ENCODE results near the gene ARRDC1. TPM values are rescaled to one million over a fixed set of nuclear protein-coding genes. Genes with fewer than 3 reads are reported as not detected.
"Not testable (repeated sequence)": the region's sequence is repeated elsewhere in the genome, so short reads cannot be mapped to it uniquely, and the experiment has no call there.

ARRDC1 gene
- total RNA-seq, 1 donor from 2014 or later: 27.3 TPM

DNA sequence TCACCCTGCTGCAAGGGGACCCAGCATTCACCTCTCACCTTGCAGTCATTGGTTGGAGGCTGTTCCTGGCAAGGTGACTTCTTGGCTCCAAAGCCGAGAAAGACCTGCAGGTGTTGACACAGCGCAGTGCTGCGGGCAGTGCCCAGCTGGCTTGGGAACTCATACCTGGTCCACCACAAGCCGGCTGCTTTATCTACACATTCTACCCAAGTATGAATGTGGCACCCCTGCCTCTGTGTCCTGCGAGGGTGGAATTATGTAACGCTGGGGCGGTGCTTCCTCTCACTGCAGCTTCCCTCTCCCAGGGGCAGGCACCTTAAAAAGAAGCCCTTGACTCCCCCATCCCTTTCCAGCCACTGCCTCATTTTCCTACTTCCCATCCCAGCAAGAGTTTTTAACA lies 12.7 kb upstream of the ARRDC1 start:
- no peak overlapping the region for H3K27ac Mint-ChIP-seq (ENCODE audit: unreplicated experiment)
- DNase-seq (ENCODE audit: low spot score): no peak
- no peak overlapping the region for H3K4me3 Mint-ChIP-seq (ENCODE audit: unreplicated experiment)
- H3K4me1 Mint-ChIP-seq (ENCODE audit: low read depth): peaks cover 9% of the 10 kb centered on the region
- H3K27me3 Mint-ChIP-seq (ENCODE audit: low read depth): no peaks in the 10 kb centered on the region
- peaks cover 3% of the 10 kb centered on the region for H3K36me3 Mint-ChIP-seq (ENCODE audit: low read depth)
- TF ChIP-seq, protein P1, sequence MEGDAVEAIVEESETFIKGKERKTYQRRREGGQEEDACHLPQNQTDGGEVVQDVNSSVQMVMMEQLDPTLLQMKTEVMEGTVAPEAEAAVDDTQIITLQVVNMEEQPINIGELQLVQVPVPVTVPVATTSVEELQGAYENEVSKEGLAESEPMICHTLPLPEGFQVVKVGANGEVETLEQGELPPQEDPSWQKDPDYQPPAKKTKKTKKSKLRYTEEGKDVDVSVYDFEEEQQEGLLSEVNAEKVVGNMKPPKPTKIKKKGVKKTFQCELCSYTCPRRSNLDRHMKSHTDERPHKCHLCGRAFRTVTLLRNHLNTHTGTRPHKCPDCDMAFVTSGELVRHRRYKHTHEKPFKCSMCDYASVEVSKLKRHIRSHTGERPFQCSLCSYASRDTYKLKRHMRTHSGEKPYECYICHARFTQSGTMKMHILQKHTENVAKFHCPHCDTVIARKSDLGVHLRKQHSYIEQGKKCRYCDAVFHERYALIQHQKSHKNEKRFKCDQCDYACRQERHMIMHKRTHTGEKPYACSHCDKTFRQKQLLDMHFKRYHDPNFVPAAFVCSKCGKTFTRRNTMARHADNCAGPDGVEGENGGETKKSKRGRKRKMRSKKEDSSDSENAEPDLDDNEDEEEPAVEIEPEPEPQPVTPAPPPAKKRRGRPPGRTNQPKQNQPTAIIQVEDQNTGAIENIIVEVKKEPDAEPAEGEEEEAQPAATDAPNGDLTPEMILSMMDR (IDR thresholded peaks at IDR 0.05): no peak
- no peaks in the 10 kb centered on the region for H3K9me3 Mint-ChIP-seq (ENCODE audit: low read depth)

DNA sequence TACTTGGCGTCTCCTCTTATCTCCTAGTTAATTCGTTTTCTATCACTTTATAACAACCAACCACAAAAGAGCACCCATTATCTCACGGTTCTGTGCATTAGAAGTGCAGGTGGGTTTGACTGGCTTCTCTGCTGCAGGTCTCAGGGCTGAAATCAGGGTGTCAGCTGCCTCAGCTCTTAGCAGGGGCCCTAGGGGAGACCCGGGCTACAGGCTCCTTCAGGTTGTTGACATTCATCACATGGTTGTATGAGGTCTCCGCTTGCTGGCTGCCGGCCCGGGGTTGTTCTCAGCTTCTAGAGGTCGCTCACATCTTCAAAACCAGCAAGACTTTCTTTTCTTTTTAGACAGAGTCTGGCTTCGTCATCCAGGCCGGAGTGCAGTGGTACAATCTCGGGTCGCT lies 12.3 kb upstream of the ARRDC1 start:
- Mint-ChIP-seq H3K4me3 (ENCODE audit: unreplicated experiment) (no peak overlapping the region), H3K4me1 (ENCODE audit: low read depth) (peaks cover 5% of the 10 kb centered on the region), H3K27ac (ENCODE audit: unreplicated experiment) (no peak overlapping the region), H3K36me3 (ENCODE audit: low read depth) (no peaks in the 10 kb centered on the region), H3K9me3 (ENCODE audit: low read depth) (no peaks in the 10 kb centered on the region), H3K27me3 (ENCODE audit: low read depth) (no peaks in the 10 kb centered on the region)
- TF ChIP-seq, protein P1 (IDR thresholded peaks at IDR 0.05): no peak
- DNase-seq (ENCODE audit: low spot score): no peak

DNA sequence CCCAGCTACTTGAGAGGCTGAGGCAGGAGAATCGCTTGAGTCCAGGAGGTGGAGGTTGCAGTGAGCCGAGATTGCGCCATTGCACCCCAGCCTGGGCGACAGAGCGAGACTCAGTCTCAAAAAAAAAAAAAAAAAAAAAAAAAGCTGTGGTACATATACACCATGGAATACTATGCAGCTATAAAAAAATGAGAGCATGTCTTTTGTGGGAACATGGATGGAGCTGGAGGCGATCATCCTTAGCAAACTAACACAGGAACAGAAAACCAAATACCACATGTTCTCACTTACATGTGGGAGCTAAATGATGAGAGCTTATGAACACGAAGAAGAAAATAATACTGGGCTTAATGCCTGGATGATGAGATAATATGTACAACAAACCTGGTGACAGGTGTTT lies 8.9 kb upstream of the ARRDC1 start:
- DNase-seq (ENCODE audit: low spot score); H3K27me3 Mint-ChIP-seq (ENCODE audit: low read depth); H3K4me1 Mint-ChIP-seq (ENCODE audit: low read depth); H3K27ac Mint-ChIP-seq (ENCODE audit: unreplicated experiment); H3K4me3 Mint-ChIP-seq (ENCODE audit: unreplicated experiment); H3K9me3 Mint-ChIP-seq (ENCODE audit: low read depth); H3K36me3 Mint-ChIP-seq (ENCODE audit: low read depth): not testable (repeated sequence)

DNA sequence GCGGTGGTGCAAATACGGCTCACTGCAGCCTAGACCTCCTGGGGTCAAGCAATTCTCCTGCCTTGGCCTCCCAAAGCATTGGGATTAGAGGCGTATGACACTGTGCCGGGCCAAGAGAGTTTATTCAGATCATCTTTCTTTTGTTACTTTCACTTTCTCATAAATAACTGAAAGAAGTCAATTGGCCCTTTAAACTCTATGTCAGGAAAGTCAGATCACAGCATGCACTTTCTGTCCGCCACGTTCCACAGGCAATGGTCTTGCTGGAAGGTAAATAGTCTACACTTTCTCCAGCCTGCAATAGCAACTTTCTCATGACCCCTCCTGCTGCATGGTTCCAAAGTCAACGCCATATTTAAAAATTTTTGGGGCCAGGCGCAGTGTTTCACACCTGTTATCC lies 6.5 kb upstream of the ARRDC1 start:
- Mint-ChIP-seq H3K36me3 (ENCODE audit: low read depth) (no peaks in the 10 kb centered on the region), H3K27me3 (ENCODE audit: low read depth) (no peaks in the 10 kb centered on the region), H3K4me1 (ENCODE audit: low read depth) (peaks cover 6% of the 10 kb centered on the region), H3K27ac (ENCODE audit: unreplicated experiment) (no peak overlapping the region), H3K9me3 (ENCODE audit: low read depth) (no peaks in the 10 kb centered on the region), H3K4me3 (ENCODE audit: unreplicated experiment) (no peak overlapping the region)
- DNase-seq (ENCODE audit: low spot score): no peak
- TF ChIP-seq, protein P1 (IDR thresholded peaks at IDR 0.05): no peak

DNA sequence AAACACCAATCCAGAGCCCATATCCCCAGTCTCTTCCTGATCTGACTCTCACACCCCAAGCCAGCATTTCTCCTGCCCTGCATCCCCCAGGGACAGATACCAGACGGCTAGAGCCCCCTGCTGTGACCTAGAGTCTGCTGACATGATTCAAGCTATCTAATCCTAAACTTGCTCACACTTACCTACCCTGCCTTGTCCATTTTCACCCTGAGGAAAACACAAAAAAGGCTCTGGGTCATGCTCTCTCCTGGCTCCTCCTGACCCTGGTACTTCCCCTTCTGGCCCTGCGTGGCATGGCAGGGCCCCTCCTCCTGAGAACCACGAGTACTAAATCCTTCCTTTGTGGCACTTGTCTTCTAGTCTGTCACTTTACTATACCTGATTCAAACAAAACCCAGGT lies 2.8 kb upstream of the ARRDC1 start:
- no peaks in the 10 kb centered on the region for H3K36me3 Mint-ChIP-seq (ENCODE audit: low read depth)
- H3K4me1 Mint-ChIP-seq (ENCODE audit: low read depth): peaks cover 20% of the 10 kb centered on the region
- H3K27ac Mint-ChIP-seq (ENCODE audit: unreplicated experiment): no peak overlapping the region
- H3K4me3 Mint-ChIP-seq (ENCODE audit: unreplicated experiment): no peak overlapping the region
- no peaks in the 10 kb centered on the region for H3K9me3 Mint-ChIP-seq (ENCODE audit: low read depth)
- no peak for DNase-seq (ENCODE audit: low spot score)
- TF ChIP-seq, protein P1 (IDR thresholded peaks at IDR 0.05): no peak
- H3K27me3 Mint-ChIP-seq (ENCODE audit: low read depth): no peaks in the 10 kb centered on the region

DNA sequence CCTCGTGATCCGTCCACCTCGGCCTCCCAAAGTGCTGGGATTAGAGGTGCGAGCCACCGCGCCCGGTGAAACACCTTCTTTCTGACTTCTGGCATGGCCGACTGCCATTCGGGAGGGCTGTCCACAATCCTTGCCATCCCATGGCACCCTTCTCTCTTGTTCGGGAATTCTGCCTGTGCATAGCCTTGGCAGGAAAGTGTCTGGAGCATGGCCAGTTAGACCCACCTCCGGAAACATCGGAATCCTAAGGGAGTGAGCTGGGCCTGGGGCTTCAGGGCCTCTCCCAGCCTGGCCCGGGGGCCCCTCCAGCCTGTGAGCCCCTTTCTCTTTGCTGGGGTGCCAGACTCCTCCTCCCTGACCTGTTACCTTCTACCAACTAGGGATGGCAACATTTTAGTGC lies 1.6 kb upstream of the ARRDC1 start:
- H3K27ac Mint-ChIP-seq (ENCODE audit: unreplicated experiment): no peak overlapping the region
- H3K36me3 Mint-ChIP-seq (ENCODE audit: low read depth): no peaks in the 10 kb centered on the region
- H3K4me3 Mint-ChIP-seq (ENCODE audit: unreplicated experiment): no peak overlapping the region
- no peaks in the 10 kb centered on the region for H3K27me3 Mint-ChIP-seq (ENCODE audit: low read depth)
- no peak for DNase-seq (ENCODE audit: low spot score)
- H3K4me1 Mint-ChIP-seq (ENCODE audit: low read depth): peaks cover 21% of the 10 kb centered on the region
- no peaks in the 10 kb centered on the region for H3K9me3 Mint-ChIP-seq (ENCODE audit: low read depth)
- TF ChIP-seq, protein P1 (IDR thresholded peaks at IDR 0.05): no peak

Data from chondrocyte (in vitro differentiated cells).